WI38 (cell line): ENCODE measurements around the gene HIC1.
A peak's percentile ranks its signal among the peaks of the same experiment; 100 is the strongest.

Experiments used
- H3K4me3 ChIP-seq: 2 replicates; pipeline ENCODE4 v1.5.1; 2011; ENCODE audit warnings: low read depth, mild to moderate bottlenecking, control low read depth, low read length
- TF ChIP-seq, protein P1 (sequence below): IDR thresholded peaks from 2 replicates; pipeline ENCODE4 v1.5.1; 2012; ENCODE audit warnings: low read depth, mild to moderate bottlenecking, control low read depth, low read length

The HIC1 gene

DNA sequence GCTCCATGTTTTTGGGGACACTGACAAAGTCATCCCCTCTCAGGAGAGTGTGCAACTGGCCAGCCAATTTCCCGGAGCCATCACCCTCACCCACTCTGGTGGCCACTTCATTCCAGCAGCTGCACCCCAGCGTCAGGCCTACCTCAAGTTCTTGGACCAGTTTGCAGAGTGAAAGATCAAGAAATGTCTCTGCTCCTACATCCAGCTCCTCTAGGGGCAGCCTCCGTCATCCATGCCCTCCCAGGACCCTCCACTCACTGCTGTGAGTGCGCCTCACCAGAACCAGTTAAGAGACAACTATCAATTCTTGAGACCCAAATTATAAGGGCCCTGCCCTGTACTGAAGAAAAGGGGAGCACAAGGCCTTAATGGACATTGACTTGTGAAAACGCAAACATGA lies 12.0 kb upstream of the HIC1 start:
- peak overlapping the region; percentile 68 for H3K4me3 ChIP-seq
- TF ChIP-seq, protein P1, sequence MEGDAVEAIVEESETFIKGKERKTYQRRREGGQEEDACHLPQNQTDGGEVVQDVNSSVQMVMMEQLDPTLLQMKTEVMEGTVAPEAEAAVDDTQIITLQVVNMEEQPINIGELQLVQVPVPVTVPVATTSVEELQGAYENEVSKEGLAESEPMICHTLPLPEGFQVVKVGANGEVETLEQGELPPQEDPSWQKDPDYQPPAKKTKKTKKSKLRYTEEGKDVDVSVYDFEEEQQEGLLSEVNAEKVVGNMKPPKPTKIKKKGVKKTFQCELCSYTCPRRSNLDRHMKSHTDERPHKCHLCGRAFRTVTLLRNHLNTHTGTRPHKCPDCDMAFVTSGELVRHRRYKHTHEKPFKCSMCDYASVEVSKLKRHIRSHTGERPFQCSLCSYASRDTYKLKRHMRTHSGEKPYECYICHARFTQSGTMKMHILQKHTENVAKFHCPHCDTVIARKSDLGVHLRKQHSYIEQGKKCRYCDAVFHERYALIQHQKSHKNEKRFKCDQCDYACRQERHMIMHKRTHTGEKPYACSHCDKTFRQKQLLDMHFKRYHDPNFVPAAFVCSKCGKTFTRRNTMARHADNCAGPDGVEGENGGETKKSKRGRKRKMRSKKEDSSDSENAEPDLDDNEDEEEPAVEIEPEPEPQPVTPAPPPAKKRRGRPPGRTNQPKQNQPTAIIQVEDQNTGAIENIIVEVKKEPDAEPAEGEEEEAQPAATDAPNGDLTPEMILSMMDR = no peak

DNA sequence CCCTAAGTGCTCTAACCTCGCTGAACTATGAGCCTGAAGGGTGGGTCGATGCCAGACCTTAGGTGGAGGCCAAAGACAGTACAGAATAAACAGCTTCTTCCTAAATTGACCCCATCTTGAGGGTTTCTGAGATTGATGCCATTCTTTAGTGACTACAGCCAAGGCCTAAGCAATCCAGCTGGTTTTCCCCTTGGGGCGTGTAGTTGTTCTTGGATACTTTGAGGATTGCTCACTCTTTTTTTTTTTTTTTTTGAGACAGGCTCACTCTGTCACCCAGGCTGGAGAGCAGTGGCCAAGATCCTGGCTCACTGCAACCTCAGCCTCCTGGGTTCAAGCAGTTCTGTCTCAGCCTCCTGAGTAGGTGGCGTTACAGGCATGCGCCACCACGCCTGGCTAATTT lies 11.1 kb upstream of the HIC1 start:
- TF ChIP-seq, protein P1 = no peak

DNA sequence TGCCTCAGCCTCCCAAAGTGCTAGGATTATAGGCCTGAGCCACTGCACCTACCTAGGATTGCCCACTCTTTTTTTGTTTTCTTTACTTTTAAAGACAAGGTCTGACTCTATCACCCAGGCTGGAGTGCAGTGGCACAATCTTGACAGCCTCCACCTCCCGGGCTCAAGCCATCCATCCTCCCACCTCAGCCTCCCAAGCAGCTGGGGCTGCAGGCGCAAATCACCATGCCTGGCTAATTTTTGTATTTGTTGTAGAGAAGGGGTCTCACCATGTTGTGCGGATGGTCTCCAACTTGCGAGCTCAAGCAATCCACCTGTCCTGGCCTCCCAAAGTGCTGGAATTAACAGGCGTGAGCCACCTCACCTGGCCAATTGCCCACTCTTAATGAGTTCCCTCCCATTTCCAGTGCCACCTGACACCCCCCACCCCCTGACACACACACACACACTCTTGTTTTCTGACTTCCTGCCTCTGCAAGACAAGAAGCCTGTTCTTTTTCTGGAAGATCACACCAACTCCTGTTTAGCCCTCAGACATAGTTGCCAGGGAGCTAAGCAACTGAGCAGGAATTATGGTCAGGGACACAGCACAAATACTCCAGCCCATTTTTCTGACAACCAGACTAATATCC lies 10.5 kb upstream of the HIC1 start:
- TF ChIP-seq, protein P1 = no peak
- H3K4me3 ChIP-seq = no peak overlapping the region

More for the DNA sequence above, 11.1 kb upstream of the HIC1 start:
- no peak overlapping the region for H3K4me3 ChIP-seq

DNA sequence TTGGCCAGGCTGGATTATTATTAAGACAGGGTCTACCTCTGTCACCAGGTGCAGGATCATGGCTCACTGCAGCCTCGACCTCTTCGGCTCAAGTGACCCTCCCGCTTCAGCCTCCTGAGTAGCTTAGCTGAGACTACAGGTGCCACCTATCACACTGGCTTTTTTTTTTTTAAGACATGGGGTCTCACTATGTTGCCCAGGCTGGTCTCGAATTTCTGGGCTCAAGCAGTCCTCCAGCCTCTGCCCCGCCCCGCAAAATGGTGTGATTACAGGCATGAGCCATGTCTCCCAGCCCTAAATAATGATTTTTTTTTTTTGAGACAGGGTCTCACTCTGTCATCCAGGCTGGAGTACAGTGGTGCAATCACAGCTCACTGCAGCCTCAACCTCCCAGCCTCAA lies 7.3 kb upstream of the HIC1 start:
- no peak overlapping the region for H3K4me3 ChIP-seq
- TF ChIP-seq, protein P1 = no peak

GRCh38 chr17:2048805-2049204 lies 6.1 kb upstream of the HIC1 start:
- H3K4me3 ChIP-seq = peak overlapping the region; percentile 70
- TF ChIP-seq, protein P1 = no peak

DNA sequence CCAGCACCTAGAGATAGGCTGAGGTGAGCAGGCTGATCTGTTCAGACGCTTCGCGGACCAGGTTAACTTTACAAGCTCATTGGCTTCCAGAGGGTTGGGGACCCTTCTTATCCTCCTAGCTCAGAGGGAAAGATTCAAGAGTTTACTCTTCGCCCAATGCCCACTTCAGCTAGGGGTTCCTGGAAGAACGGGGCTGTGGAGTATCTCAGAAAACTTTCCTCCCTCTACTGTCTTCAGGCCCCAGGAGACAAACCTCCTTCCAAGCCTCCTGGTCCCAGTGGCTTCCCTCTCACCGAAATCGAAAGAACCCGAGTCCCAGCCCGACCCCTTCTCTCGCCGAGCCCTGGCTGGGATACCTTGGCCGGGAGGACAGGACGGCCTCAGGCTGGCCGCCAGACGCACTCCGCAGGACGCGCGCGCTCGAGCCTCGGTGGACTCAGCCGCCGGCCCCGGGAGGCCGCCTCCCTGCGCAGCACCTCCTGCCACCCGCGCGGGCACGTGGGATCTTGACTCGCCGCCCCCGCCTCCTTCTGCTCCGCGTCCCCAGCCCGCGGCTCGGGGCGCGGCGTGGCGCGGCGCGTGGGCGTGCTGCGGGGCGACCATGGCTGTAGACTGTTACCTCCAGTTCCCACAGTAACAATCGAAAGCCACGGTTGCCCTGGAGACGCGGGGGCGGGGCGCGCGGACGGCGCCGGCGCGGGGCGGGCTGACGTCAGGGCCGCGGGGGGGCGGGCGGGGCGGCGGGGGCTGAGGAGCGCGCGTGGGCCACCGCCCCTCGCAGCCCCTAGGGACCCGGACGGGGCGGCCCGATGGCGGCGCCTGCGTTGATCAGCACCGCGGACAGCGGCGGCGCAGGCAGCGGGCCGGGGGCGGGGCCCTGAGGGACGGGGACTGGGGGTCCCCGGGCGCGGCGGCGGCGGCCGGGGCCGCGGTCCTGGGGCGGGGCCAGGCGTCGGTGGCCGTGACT lies 5.3 kb upstream of the HIC1 start:
- TF ChIP-seq, protein P1 = no peak
- peak overlapping the region; percentile 70 for H3K4me3 ChIP-seq

- TF ChIP-seq, protein P1 = no peak
- H3K4me3 ChIP-seq = peak overlapping the region; percentile 43
Observed at GRCh38 chr17:2050300-2051060, 4.4 kb upstream of the HIC1 start.
